SK-N-SH (cell line): ENCODE measurements around the gene MINDY2. TPM values are rescaled to one million over a fixed set of nuclear protein-coding genes. Genes with fewer than 3 reads are reported as not detected.

Experiments used
- CTCF ChIA-PET: fragments of 300-600, 350-600 bp; formaldehyde crosslinking; extraction: SDS; loops from one replicate; lab custom pipeline; 2021; lab: Yijun Ruan, JAX
- POLR2A ChIA-PET: fragments of 350-600 bp; sonication (Branson Sonifier 250); formaldehyde crosslinking; extraction: SDS; loops from one replicate; lab custom pipeline; 2020; ENCODE audit warnings: antibody characterized with exemption, inconsistent platforms; lab: Yijun Ruan, JAX
- DNase-seq: peaks from one replicate; pipeline ENCODE4 v3.0.0; 2012
- H2AFZ ChIP-seq: fragments of 200-600 bp; sonication (generic); 2 replicates; pipeline ENCODE4 v1.8.1; 2016; ENCODE audit warnings: antibody characterized with exemption, mild to moderate bottlenecking, low read depth
- H3F3A ChIP-seq: fragments of 200-600 bp; sonication (generic); replicated peaks from 2 replicates; pipeline ENCODE3; 2016; ENCODE audit warnings: antibody characterized with exemption, mild to moderate bottlenecking; ENCODE audit not compliant: insufficient read depth
- H3K27ac ChIP-seq, 2 experiments: fragments of 200-500 bp in 1 of 2; fragments of 200-600 bp in 1 of 2; sonication (Bioruptor generic) in 1 of 2; sonication (generic), shearing (Covaris generic) in 1 of 2; 2 replicates each; pipeline versions ENCODE4 v1.5.1 to v1.6.1; 2014 to 2016; ENCODE audit warnings: low read depth in 2 of 2, inconsistent platforms in 1 of 2, low read length in 1 of 2, mild to moderate bottlenecking in 1 of 2, mixed read lengths in 1 of 2
- H3K27me3 ChIP-seq: fragments of 200-600 bp; sonication (generic), shearing (Covaris generic); 2 replicates; pipeline ENCODE4 v1.6.1; 2016; ENCODE audit warnings: mixed run types; ENCODE audit not compliant: insufficient read depth
- H3K36me3 ChIP-seq, 2 experiments: fragments of 200-500 bp in 1 of 2; fragments of 200-600 bp in 1 of 2; sonication (Bioruptor generic) in 1 of 2; sonication (generic) in 1 of 2; replicated peaks in 1 of 2; 2 replicates each; pipeline versions ENCODE3 to v1.5.1; 2014 to 2016; ENCODE audit warnings: low read length in 1 of 2, mild to moderate bottlenecking in 1 of 2; ENCODE audit not compliant: insufficient read depth in 2 of 2, control insufficient read depth in 1 of 2
- H3K4me1 ChIP-seq, 2 experiments: fragments of 200-500 bp in 1 of 2; fragments of 200-600 bp in 1 of 2; sonication (Bioruptor generic) in 1 of 2; sonication (generic), shearing (Covaris generic) in 1 of 2; 2 replicates each; pipeline versions ENCODE4 v1.5.1 to v1.6.1; 2014 to 2016; ENCODE audit warnings: low read depth in 1 of 2, low read length in 1 of 2, mixed run types in 1 of 2; ENCODE audit not compliant: insufficient read depth in 2 of 2, control insufficient read depth in 1 of 2
- H3K4me2 ChIP-seq: fragments of 200-600 bp; sonication (generic), shearing (Covaris generic); 2 replicates; pipeline ENCODE4 v1.6.1; 2017; ENCODE audit warnings: mixed run types
- H3K4me3 ChIP-seq, 2 experiments: fragments of 200-500 bp in 1 of 2; fragments of 200-600 bp in 1 of 2; sonication (Bioruptor generic) in 1 of 2; sonication (generic), shearing (Covaris generic) in 1 of 2; 2 replicates each; pipeline versions ENCODE4 v1.5.1 to v1.8.1; 2014 to 2016; ENCODE audit warnings: low read depth in 2 of 2, inconsistent platforms in 1 of 2, low read length in 1 of 2, mild to moderate bottlenecking in 1 of 2, mixed read lengths in 1 of 2, moderate library complexity in 1 of 2
- H3K79me2 ChIP-seq: fragments of 200-600 bp; sonication (generic); 2 replicates; pipeline ENCODE4 v1.8.1; 2017; ENCODE audit warnings: mild to moderate bottlenecking; ENCODE audit not compliant: insufficient read depth
- H3K9ac ChIP-seq: fragments of 200-600 bp; sonication (generic); 2 replicates; pipeline ENCODE4 v1.6.1; 2017; ENCODE audit warnings: mixed run types
- H3K9me2 ChIP-seq: fragments of 200-600 bp; sonication (generic); 2 replicates; pipeline ENCODE4 v1.6.1; 2017; ENCODE audit warnings: mixed run types
- H3K9me3 ChIP-seq: fragments of 200-600 bp; sonication (generic); 2 replicates; pipeline ENCODE4 v1.6.1; 2017; ENCODE audit warnings: mixed run types, mild to moderate bottlenecking, moderate library complexity
- H4K20me1 ChIP-seq: fragments of 200-600 bp; sonication (generic); 2 replicates; pipeline ENCODE4 v1.6.1; 2017; ENCODE audit warnings: mild to moderate bottlenecking, mixed run types; ENCODE audit not compliant: insufficient read depth
- CTCF ChIP-seq: fragments of 200-600 bp; sonication (generic); IDR thresholded peaks from 2 replicates; pipeline ENCODE4 v1.6.1; 2017; ENCODE audit warnings: antibody characterized with exemption, mild to moderate bottlenecking, moderate library complexity
- EP300 ChIP-seq, 2 experiments: IDR thresholded peaks; 2 replicates each; pipeline versions ENCODE4 v1.4.0 to v1.6.1; 2012; ENCODE audit warnings: borderline replicate concordance in 1 of 2, low read depth in 1 of 2, low read length in 1 of 2
- FOXJ3 ChIP-seq: sonication (generic); formaldehyde crosslinking; IDR thresholded peaks from 2 replicates; pipeline ENCODE4 v1.5.1; 2020; ENCODE audit warnings: mild to moderate bottlenecking, missing genetic modification reagents
- FOXM1 ChIP-seq: IDR thresholded peaks from 2 replicates; pipeline ENCODE4 v1.4.0; 2012; ENCODE audit warnings: low read depth, mild to moderate bottlenecking
- GABPA ChIP-seq: IDR thresholded peaks from 2 replicates; pipeline ENCODE4 v1.4.0; 2012; ENCODE audit warnings: low read depth, mild to moderate bottlenecking
- GATA2 ChIP-seq: sonication (generic); formaldehyde crosslinking; IDR thresholded peaks from 2 replicates; pipeline ENCODE4 v1.5.0; 2020; ENCODE audit warnings: mild to moderate bottlenecking, missing genetic modification reagents
- IRF3 ChIP-seq: fragments of 150-350 bp; IDR thresholded peaks from 2 replicates; pipeline ENCODE4 v1.6.1; 2016; ENCODE audit warnings: mild to moderate bottlenecking, low read depth, low read length
- MEF2A ChIP-seq: IDR thresholded peaks from 2 replicates; pipeline ENCODE4 v1.4.0; 2012; ENCODE audit warnings: low read depth, borderline replicate concordance
- NFIC ChIP-seq: IDR thresholded peaks from 2 replicates; pipeline ENCODE4 v1.4.0; 2012; ENCODE audit warnings: borderline replicate concordance
- POLR2AphosphoS5 ChIP-seq: IDR thresholded peaks from 2 replicates; pipeline ENCODE4 v1.6.1; 2012; ENCODE audit warnings: low read depth, low read length
- RCOR1 ChIP-seq: fragments of 150-350 bp; IDR thresholded peaks from 2 replicates; pipeline ENCODE4 v1.6.1; 2017; ENCODE audit warnings: antibody characterized with exemption, low read length
- REST ChIP-seq: IDR thresholded peaks from 2 replicates; pipeline ENCODE4 v1.6.1; 2012; ENCODE audit warnings: mild to moderate bottlenecking, low read depth, low read length, moderate library complexity
- SIN3A ChIP-seq: IDR thresholded peaks from 2 replicates; pipeline ENCODE4 v1.6.1; 2012; ENCODE audit warnings: low read depth, mild to moderate bottlenecking, low read length, moderate library complexity, borderline replicate concordance
- TCF12 ChIP-seq: IDR thresholded peaks from 2 replicates; pipeline ENCODE4 v1.4.0; 2012
- WGBS: methylation state at CpG from one replicate; pipeline ENCODE4 v1.1.6; 2017; ENCODE audit warnings: low lambda C conversion rate; 5-methylcytosine and 5-hydroxymethylcytosine counted together
- polyA plus RNA-seq, 3 experiments: library from polyadenylated mRNA; depleted of rRNA; stranded (reverse); fragments of >200 nt; gene quantifications; 2 replicates each; pipeline ENCODE4 v1.2.3, GENCODE V29; 2012

Gene MINDY2
- polyA plus RNA-seq, 1 of the 3 experiments (the other 2 are of a cell fraction) = 1.0 TPM

GRCh38 chr15:58889363-58889762 is 118.3 kb downstream of the MINDY2 start:
- H2AFZ ChIP-seq = no peak overlapping the region
- no peaks in the 10 kb centered on the region for H3K4me1 ChIP-seq
- WGBS = 95% methylated on average over 7 of the region's 7 CpGs
- no peaks in the 10 kb centered on the region for H4K20me1 ChIP-seq
- H3K27me3 ChIP-seq = no peaks in the 10 kb centered on the region
- no peak overlapping the region for H3K4me2 ChIP-seq
- peaks cover 90 to 97% of the 10 kb centered on the region in 2 experiments for H3K36me3 ChIP-seq
- ChIA-PET POLR2A (no interaction called here), CTCF (no interaction called here)
- no peaks in the 10 kb centered on the region for H3K79me2 ChIP-seq
- no peaks in the 10 kb centered on the region for H3K9me2 ChIP-seq
- TF ChIP-seq EP300 (IDR thresholded peaks at IDR 0.05; ENCODE audit: borderline replicate concordance in 1 of 2, low read depth in 1 of 2, low read length in 1 of 2) = no peak
- no peak for TF ChIP-seq RCOR1
- no peak for TF ChIP-seq FOXM1
- no peak for TF ChIP-seq TCF12
- no peak for TF ChIP-seq FOXJ3 (CRISPR knock-in tag)
- no peak for TF ChIP-seq IRF3
- no peak for TF ChIP-seq MEF2A
- TF ChIP-seq SIN3A = no peak
- TF ChIP-seq GATA2 = no peak
- no peak for TF ChIP-seq GABPA
- no peak for TF ChIP-seq REST
- TF ChIP-seq NFIC = no peak
- no peak for TF ChIP-seq POLR2AphosphoS5
- no peak for TF ChIP-seq CTCF
- DNase-seq = no peak
- H3K9me3 ChIP-seq = no peaks in the 10 kb centered on the region
- no peak overlapping the region for H3K9ac ChIP-seq
- H3F3A ChIP-seq = peaks cover 7% of the 10 kb centered on the region
- no peak overlapping the region for H3K27ac ChIP-seq
- H3K4me3 ChIP-seq = no peak overlapping the region
